Fibroblast of lung (primary cell): ENCODE data around the gene CSPG4.

Experiments
- EZH2 ChIP-seq: IDR thresholded peaks from 2 replicates; pipeline ENCODE4 v1.5.1; 2012; ENCODE audit warnings: low read length, control low read depth, mild to moderate bottlenecking; ENCODE audit errors: missing control alignments
- TF ChIP-seq, protein P1 (sequence below), 2 donors: IDR thresholded peaks in 1 of 2; conservative IDR thresholded peaks in 1 of 2; 1 replicate in 1 of 2; 2 replicates in 1 of 2; pipeline ENCODE4 v1.5.1; 2011 to 2012; ENCODE audit warnings: low read length in 2 of 2, control low read depth in 1 of 2, inconsistent platforms in 1 of 2, low read depth in 1 of 2, mild to moderate bottlenecking in 1 of 2

DNA sequence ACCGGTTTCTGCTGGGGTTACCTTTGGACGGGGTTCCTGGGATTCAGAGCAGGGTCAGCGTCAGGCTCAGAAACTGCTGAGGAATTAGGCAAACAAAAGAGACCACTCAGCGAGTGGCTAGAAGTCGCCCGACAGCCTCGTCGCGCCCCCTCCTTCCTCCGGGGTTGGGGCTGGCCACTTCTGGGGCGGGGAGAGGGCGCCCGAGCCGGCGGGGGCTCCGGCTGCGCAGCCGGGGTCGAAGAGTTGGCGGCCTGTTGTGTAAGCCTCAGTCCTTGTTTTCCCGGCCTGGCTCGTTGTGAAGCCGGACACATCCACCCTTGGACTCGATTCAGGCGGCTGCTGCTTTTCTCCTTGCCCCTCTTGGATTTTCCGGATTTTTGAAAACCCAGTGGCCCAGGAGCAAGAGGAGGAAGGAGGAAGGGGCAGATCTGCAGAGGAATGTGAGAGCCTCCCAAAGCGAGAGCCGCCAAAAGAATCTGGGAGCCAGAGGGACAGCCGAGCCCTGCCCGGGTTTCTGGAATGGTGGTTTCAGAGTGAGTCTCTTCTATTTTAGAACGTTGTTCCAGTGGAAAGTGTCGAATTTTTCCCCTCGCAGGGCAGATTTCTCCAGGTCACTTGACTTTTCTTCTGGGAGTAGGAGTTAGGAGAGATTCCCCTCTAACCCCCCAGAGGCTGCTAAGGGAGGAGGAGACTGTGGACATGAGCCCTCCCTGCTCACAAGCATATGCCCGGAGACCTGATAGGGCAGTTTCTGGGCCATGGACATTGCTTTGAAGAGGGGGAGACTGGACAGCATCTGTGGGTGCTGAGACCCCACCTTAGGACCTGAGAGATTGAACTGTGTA is 64.3 kb downstream of the CSPG4 start:
- TF ChIP-seq, protein P1, sequence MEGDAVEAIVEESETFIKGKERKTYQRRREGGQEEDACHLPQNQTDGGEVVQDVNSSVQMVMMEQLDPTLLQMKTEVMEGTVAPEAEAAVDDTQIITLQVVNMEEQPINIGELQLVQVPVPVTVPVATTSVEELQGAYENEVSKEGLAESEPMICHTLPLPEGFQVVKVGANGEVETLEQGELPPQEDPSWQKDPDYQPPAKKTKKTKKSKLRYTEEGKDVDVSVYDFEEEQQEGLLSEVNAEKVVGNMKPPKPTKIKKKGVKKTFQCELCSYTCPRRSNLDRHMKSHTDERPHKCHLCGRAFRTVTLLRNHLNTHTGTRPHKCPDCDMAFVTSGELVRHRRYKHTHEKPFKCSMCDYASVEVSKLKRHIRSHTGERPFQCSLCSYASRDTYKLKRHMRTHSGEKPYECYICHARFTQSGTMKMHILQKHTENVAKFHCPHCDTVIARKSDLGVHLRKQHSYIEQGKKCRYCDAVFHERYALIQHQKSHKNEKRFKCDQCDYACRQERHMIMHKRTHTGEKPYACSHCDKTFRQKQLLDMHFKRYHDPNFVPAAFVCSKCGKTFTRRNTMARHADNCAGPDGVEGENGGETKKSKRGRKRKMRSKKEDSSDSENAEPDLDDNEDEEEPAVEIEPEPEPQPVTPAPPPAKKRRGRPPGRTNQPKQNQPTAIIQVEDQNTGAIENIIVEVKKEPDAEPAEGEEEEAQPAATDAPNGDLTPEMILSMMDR (conservative IDR thresholded peaks at IDR 0.05 in 1 of 2, IDR thresholded peaks at IDR 0.05 in 1 of 2; ENCODE audit: low read depth in 1 of 2, low read length in 2 of 2): no peak
- no peak for TF ChIP-seq EZH2
